ENCODE results near the gene FIG4. TPM values are rescaled to one million over a fixed set of nuclear protein-coding genes. Genes with fewer than 3 reads are reported as not detected.

FIG4 gene
- polyA plus RNA-seq, 1 donor from 2014 or later, result 35.4 TPM

DNA sequence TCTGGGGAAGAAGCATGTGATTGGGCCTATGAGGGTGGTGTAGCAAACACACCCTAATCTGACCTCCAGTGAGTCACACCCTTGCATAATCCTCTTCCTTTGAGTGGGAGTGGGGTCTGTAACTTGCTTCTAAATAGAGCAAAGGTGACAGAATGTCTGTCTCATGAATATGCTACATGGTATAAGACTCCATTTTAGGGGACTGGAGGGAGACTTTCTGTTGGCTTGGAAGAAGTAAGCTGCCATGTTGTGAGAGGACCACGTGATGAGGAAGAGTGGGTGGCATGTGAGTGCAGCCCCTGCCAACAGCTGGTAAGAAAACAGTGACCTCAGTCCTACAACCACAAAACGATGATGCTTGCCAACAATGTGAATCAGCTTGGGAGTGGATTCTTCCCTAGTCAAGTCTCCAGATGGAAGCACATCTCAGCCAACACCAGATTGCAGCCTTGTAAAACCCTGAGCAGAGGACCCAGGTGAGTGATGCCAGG lies 3.8 kb upstream of the FIG4 start:
- Histone ChIP-seq H3K4me3 (ENCODE audit: low read length) (no peak overlapping the region), H3K27me3 (ENCODE audit: insufficient read depth, low read depth, low read length) (no peaks in the 10 kb centered on the region), H2AFZ (ENCODE audit: low read depth, low read length) (no peak overlapping the region), H3K9ac (ENCODE audit: low read length) (no peak overlapping the region), H3K9me2 (ENCODE audit: insufficient read depth, low read length) (no peaks in the 10 kb centered on the region), H3F3A (ENCODE audit: insufficient read depth, low read length, poor library complexity, severe bottlenecking) (peaks cover 9% of the 10 kb centered on the region), H3K27ac (ENCODE audit: low read length) (no peak overlapping the region), H3K36me3 (ENCODE audit: insufficient read depth, low read length) (no peaks in the 10 kb centered on the region), H3K9me3 (ENCODE audit: low read length) (no peaks in the 10 kb centered on the region), H4K20me1 (ENCODE audit: insufficient read depth) (no peaks in the 10 kb centered on the region), H3K79me2 (replicated peaks; ENCODE audit: insufficient read depth, low read length) (peaks cover 9% of the 10 kb centered on the region), H3K4me2 (ENCODE audit: low read length) (no peak overlapping the region)
- no peak for TF ChIP-seq EP300 (conservative IDR thresholded peaks at IDR 0.05; ENCODE audit: poor library complexity, severe bottlenecking)
- no peak for TF ChIP-seq SMC3 (conservative IDR thresholded peaks at IDR 0.05; ENCODE audit: poor library complexity)
- TF ChIP-seq RAD21 (conservative IDR thresholded peaks at IDR 0.05), result no peak
- no peak for TF ChIP-seq EZH2 (IDR thresholded peaks at IDR 0.05; ENCODE audit: borderline replicate concordance, insufficient read depth, low read length, poor library complexity, severe bottlenecking)
- no peak for TF ChIP-seq POLR2AphosphoS5 (IDR thresholded peaks at IDR 0.05)
- TF ChIP-seq, protein P1, sequence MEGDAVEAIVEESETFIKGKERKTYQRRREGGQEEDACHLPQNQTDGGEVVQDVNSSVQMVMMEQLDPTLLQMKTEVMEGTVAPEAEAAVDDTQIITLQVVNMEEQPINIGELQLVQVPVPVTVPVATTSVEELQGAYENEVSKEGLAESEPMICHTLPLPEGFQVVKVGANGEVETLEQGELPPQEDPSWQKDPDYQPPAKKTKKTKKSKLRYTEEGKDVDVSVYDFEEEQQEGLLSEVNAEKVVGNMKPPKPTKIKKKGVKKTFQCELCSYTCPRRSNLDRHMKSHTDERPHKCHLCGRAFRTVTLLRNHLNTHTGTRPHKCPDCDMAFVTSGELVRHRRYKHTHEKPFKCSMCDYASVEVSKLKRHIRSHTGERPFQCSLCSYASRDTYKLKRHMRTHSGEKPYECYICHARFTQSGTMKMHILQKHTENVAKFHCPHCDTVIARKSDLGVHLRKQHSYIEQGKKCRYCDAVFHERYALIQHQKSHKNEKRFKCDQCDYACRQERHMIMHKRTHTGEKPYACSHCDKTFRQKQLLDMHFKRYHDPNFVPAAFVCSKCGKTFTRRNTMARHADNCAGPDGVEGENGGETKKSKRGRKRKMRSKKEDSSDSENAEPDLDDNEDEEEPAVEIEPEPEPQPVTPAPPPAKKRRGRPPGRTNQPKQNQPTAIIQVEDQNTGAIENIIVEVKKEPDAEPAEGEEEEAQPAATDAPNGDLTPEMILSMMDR (IDR thresholded peaks at IDR 0.05; ENCODE audit: poor library complexity, severe bottlenecking), result no peak
- TF ChIP-seq MXI1 (conservative IDR thresholded peaks at IDR 0.05; ENCODE audit: poor library complexity, severe bottlenecking), result no peak
- no peak for TF ChIP-seq TAF1 (IDR thresholded peaks at IDR 0.05; ENCODE audit: low read depth)
- TF ChIP-seq REST (IDR thresholded peaks at IDR 0.05; ENCODE audit: borderline replicate concordance), result no peak

DNA sequence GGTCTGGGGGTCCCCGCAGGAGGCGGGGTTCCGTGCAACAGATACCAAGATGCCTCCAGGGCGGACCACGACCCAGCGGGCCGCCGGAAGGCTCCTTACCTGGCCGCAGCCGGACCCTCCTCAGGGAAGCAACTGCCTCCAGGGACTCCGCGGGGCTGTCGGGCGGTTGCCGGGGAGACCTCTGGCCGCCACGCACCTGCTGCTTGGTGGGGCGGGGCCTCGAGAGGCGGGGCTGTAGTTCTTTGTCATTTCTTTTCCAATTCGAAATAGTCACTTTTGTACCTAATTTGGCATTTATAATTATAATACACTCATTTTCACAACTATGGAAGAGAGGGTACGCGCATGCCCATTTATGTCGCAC lies 741 bp upstream of the FIG4 start:
- H3K27me3 ChIP-seq (ENCODE audit: insufficient read depth, low read depth, low read length), result no peaks in the 10 kb centered on the region
- peaks cover 9% of the 10 kb centered on the region for H3K79me2 ChIP-seq (replicated peaks; ENCODE audit: insufficient read depth, low read length)
- no peak for TF ChIP-seq RAD21 (conservative IDR thresholded peaks at IDR 0.05)
- peak; percentile 8 for TF ChIP-seq SMC3 (conservative IDR thresholded peaks at IDR 0.05; ENCODE audit: poor library complexity)
- H3K36me3 ChIP-seq (ENCODE audit: insufficient read depth, low read length), result no peaks in the 10 kb centered on the region
- H3K4me3 ChIP-seq (ENCODE audit: low read length), result peak overlapping the region; percentile 81
- peak overlapping the region; percentile 86 for H3K9ac ChIP-seq (ENCODE audit: low read length)
- peak overlapping the region; percentile 81 for H3K4me2 ChIP-seq (ENCODE audit: low read length)
- peaks cover 9% of the 10 kb centered on the region for H3F3A ChIP-seq (ENCODE audit: insufficient read depth, low read length, poor library complexity, severe bottlenecking)
- no peaks in the 10 kb centered on the region for H3K9me3 ChIP-seq (ENCODE audit: low read length)
- no peaks in the 10 kb centered on the region for H4K20me1 ChIP-seq (ENCODE audit: insufficient read depth)
- H3K27ac ChIP-seq (ENCODE audit: low read length), result peak overlapping the region; percentile 90
- H2AFZ ChIP-seq (ENCODE audit: low read depth, low read length), result peak overlapping the region; percentile 97
- H3K9me2 ChIP-seq (ENCODE audit: insufficient read depth, low read length), result no peaks in the 10 kb centered on the region

GRCh38 chr6:109693111-109693510 lies 2.0 kb downstream of the FIG4 start:
- Histone ChIP-seq H3K9me2 (ENCODE audit: insufficient read depth, low read length) (no peaks in the 10 kb centered on the region), H3K27ac (ENCODE audit: low read length) (no peak overlapping the region), H2AFZ (ENCODE audit: low read depth, low read length) (no peak overlapping the region), H3K4me3 (ENCODE audit: low read length) (peak overlapping the region; percentile 81), H3K27me3 (ENCODE audit: insufficient read depth, low read depth, low read length) (no peaks in the 10 kb centered on the region), H3K79me2 (replicated peaks; ENCODE audit: insufficient read depth, low read length) (peaks cover 9% of the 10 kb centered on the region), H3K4me2 (ENCODE audit: low read length) (peak overlapping the region; percentile 8), H3K9me3 (ENCODE audit: low read length) (no peaks in the 10 kb centered on the region), H3K36me3 (ENCODE audit: insufficient read depth, low read length) (peaks cover 7% of the 10 kb centered on the region), H3F3A (ENCODE audit: insufficient read depth, low read length, poor library complexity, severe bottlenecking) (peaks cover 9% of the 10 kb centered on the region), H4K20me1 (ENCODE audit: insufficient read depth) (no peaks in the 10 kb centered on the region), H3K9ac (ENCODE audit: low read length) (no peak overlapping the region)
- no peak for TF ChIP-seq SMC3 (conservative IDR thresholded peaks at IDR 0.05; ENCODE audit: poor library complexity)
- no peak for TF ChIP-seq TAF1 (IDR thresholded peaks at IDR 0.05; ENCODE audit: low read depth)
- no peak for TF ChIP-seq MXI1 (conservative IDR thresholded peaks at IDR 0.05; ENCODE audit: poor library complexity, severe bottlenecking)
- TF ChIP-seq, protein P1 (IDR thresholded peaks at IDR 0.05; ENCODE audit: poor library complexity, severe bottlenecking), result no peak
- no peak for TF ChIP-seq EP300 (conservative IDR thresholded peaks at IDR 0.05; ENCODE audit: poor library complexity, severe bottlenecking)
- no peak for TF ChIP-seq POLR2AphosphoS5 (IDR thresholded peaks at IDR 0.05)
- TF ChIP-seq RAD21 (conservative IDR thresholded peaks at IDR 0.05), result no peak
